Measurements from ENCODE around the gene IL3RA.
"Not testable (repeated sequence)": the region's sequence is repeated elsewhere in the genome, so short reads cannot be mapped to it uniquely, and the experiment has no call there.

The IL3RA gene

GRCh38 chrX:1313788-1314187 is 22.8 kb upstream of the IL3RA start:
- Mint-ChIP-seq H3K27ac (no peak overlapping the region), H3K9me3 (peaks cover 8% of the 10 kb centered on the region), H3K36me3 (peaks cover 1% of the 10 kb centered on the region), H3K27me3 (peaks cover 7% of the 10 kb centered on the region), H3K4me3 (no peak overlapping the region), H3K4me1 (no peaks in the 10 kb centered on the region)
- ATAC-seq (ENCODE audit: low read depth) (no peak), DNase-seq (ENCODE audit: low spot score in 2 of 2) (no peak)

GRCh38 chrX:1316527-1316926 is 20.1 kb upstream of the IL3RA start:
- Mint-ChIP-seq H3K27me3 (peaks cover 8% of the 10 kb centered on the region), H3K36me3 (peaks cover 1% of the 10 kb centered on the region), H3K9me3 (peaks cover 8% of the 10 kb centered on the region), H3K4me1 (no peaks in the 10 kb centered on the region), H3K27ac (no peak overlapping the region), H3K4me3 (no peak overlapping the region)
- ATAC-seq (ENCODE audit: low read depth): no peak
- DNase-seq (ENCODE audit: low spot score in 2 of 2): no peak

GRCh38 chrX:1321674-1322073 is 14.9 kb upstream of the IL3RA start:
- Mint-ChIP-seq H3K27ac (no peak overlapping the region), H3K4me1 (no peaks in the 10 kb centered on the region), H3K4me3 (no peak overlapping the region), H3K27me3 (peaks cover 12% of the 10 kb centered on the region), H3K36me3 (peaks cover 2% of the 10 kb centered on the region), H3K9me3 (peaks cover under 1% of the 10 kb centered on the region)
- DNase-seq (ENCODE audit: low spot score in 2 of 2) (no peak), ATAC-seq (ENCODE audit: low read depth) (no peak)

DNA sequence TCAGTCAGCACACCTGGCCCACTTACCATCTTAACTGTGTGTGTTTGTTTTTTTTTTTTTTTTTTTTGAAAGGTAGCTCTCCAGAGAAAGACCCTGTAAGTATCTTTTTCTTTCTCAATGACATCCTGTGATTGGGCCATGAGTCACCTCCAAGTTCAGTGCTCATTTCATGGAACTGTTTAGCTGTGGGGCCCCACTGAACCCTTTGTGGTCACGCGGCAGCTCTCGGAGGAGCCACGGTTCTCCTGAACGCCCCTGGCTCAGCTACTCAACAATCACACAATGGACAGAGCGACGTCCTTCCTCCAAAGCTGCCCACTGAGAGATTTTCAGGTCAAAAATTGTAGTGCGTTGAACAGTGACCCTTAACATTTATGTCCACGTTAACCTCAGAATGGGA is 14.2 kb upstream of the IL3RA start:
- DNase-seq (ENCODE audit: low spot score in 2 of 2): no peak
- peaks cover 12% of the 10 kb centered on the region for H3K27me3 Mint-ChIP-seq
- no peak for ATAC-seq (ENCODE audit: low read depth)
- no peak overlapping the region for H3K4me3 Mint-ChIP-seq
- H3K9me3 Mint-ChIP-seq: no peaks in the 10 kb centered on the region
- peaks cover 2% of the 10 kb centered on the region for H3K36me3 Mint-ChIP-seq
- no peaks in the 10 kb centered on the region for H3K4me1 Mint-ChIP-seq
- H3K27ac Mint-ChIP-seq: no peak overlapping the region

GRCh38 chrX:1323315-1323714 is 13.3 kb upstream of the IL3RA start:
- Mint-ChIP-seq H3K27ac (no peak overlapping the region), H3K36me3 (peaks cover 2% of the 10 kb centered on the region), H3K9me3 (no peaks in the 10 kb centered on the region), H3K4me1 (no peaks in the 10 kb centered on the region), H3K4me3 (no peak overlapping the region), H3K27me3 (peaks cover 12% of the 10 kb centered on the region)
- ATAC-seq (ENCODE audit: low read depth) (peak; percentile 79), DNase-seq (ENCODE audit: low spot score in 2 of 2) (peak in 1 of 2 donors; percentile 36)

DNA sequence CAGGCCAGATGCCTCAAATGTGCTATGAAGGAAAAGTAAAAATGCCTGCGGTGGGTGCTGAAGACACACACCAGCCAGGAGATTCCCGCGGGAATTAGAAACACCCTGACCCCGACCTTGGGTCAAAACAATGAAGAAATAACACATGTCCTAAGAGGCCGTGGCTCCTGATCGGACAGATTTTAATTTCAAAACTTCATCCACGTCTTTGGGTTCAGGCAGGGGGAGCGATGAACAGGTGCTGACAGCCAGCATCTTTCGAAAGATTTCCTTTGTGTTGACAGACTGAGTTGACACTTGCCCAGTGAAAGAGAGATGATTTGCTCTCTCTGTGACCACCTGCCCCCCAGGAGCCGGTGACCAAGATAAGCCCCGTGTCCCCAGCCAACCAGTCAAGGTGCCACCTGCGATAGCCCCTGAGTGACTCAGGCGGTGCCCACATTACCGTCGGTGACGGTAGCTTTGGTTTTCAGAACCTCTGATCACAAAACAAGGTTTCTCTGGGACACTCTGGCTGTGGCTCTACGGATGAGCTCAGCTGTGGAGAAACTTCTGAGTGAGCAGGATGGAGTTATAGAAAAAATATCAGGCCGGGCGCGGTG is 11.0 kb upstream of the IL3RA start:
- Mint-ChIP-seq H3K4me3 (no peak overlapping the region), H3K9me3 (no peaks in the 10 kb centered on the region), H3K4me1 (peaks cover 3% of the 10 kb centered on the region), H3K36me3 (peaks cover 2% of the 10 kb centered on the region), H3K27me3 (peaks cover 18% of the 10 kb centered on the region), H3K27ac (no peak overlapping the region)
- no peak for ATAC-seq (ENCODE audit: low read depth)
- DNase-seq (ENCODE audit: low spot score in 2 of 2): no peak

GRCh38 chrX:1327651-1328304 is 8.8 kb upstream of the IL3RA start:
- H3K27me3 Mint-ChIP-seq: peaks cover 19% of the 10 kb centered on the region
- H3K4me1 Mint-ChIP-seq: peaks cover 4% of the 10 kb centered on the region
- peaks cover 3% of the 10 kb centered on the region for H3K9me3 Mint-ChIP-seq
- peak overlapping the region; percentile 32 for H3K4me3 Mint-ChIP-seq
- ATAC-seq (ENCODE audit: low read depth): peak; percentile 37
- H3K36me3 Mint-ChIP-seq: peaks cover 2% of the 10 kb centered on the region
- no peak overlapping the region for H3K27ac Mint-ChIP-seq
- DNase-seq (ENCODE audit: low spot score in 2 of 2): no peak

DNA sequence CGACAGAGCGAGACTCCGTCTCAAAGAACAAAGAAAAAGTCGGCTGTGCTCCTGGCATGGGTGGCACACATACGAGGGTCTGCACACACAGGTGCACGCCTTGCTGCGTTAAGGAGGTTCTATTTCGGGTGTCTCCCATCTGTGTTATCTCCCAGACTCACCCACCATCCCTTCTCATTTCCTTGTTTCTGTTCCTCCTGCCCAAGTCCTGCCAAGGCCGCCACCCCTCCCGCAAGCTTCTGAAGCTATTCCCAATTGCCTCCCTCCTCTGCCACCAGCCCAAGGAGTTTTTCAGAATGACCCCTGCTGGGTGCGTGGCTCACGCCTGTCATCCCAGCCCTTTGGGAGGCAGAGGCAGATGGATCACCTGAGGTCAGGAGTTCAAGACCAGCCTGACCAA is 6.0 kb upstream of the IL3RA start:
- H3K4me1 Mint-ChIP-seq: peaks cover 4% of the 10 kb centered on the region
- H3K4me3 Mint-ChIP-seq: no peak overlapping the region
- H3K27me3 Mint-ChIP-seq: peaks cover 12% of the 10 kb centered on the region
- H3K27ac Mint-ChIP-seq: no peak overlapping the region
- no peaks in the 10 kb centered on the region for H3K36me3 Mint-ChIP-seq
- DNase-seq (ENCODE audit: low spot score in 2 of 2): no peak
- H3K9me3 Mint-ChIP-seq: peaks cover 3% of the 10 kb centered on the region
- ATAC-seq (ENCODE audit: low read depth): no peak

GRCh38 chrX:1332433-1332832 is 4.2 kb upstream of the IL3RA start:
- H3K27ac Mint-ChIP-seq; H3K9me3 Mint-ChIP-seq; DNase-seq (ENCODE audit: low spot score in 2 of 2); H3K36me3 Mint-ChIP-seq; ATAC-seq (ENCODE audit: low read depth); H3K4me3 Mint-ChIP-seq: not testable (repeated sequence)
- H3K4me1 Mint-ChIP-seq: peaks cover 10% of the 10 kb centered on the region
- H3K27me3 Mint-ChIP-seq: peaks cover 12% of the 10 kb centered on the region

DNA sequence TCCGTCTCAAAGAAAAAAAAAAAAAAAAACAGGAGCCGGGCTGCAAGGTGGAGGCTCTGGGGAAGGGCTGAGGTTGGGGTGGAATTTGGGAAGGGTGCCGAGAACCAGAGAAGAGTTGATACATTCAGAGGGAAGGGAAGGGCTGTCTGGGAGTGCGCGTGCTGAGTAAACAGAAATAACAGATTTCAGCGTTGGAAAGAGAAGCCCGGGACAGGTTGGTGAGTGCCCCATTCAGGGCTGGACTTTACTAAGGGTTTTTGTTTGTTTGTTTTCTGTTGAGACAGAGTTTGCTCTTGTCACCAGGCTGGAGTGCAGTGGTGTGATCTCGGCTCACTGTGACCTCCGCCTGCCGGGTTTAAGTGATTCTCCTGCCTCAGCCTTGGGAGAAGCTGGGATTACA is 1.7 kb upstream of the IL3RA start:
- H3K4me1 Mint-ChIP-seq: peaks cover 10% of the 10 kb centered on the region
- H3K36me3 Mint-ChIP-seq: no peaks in the 10 kb centered on the region
- ATAC-seq (ENCODE audit: low read depth): no peak
- peaks cover 7% of the 10 kb centered on the region for H3K27me3 Mint-ChIP-seq
- DNase-seq (ENCODE audit: low spot score in 2 of 2): no peak
- H3K27ac Mint-ChIP-seq: no peak overlapping the region
- H3K4me3 Mint-ChIP-seq: no peak overlapping the region
- peaks cover 3% of the 10 kb centered on the region for H3K9me3 Mint-ChIP-seq

- peaks cover 2% of the 10 kb centered on the region for H3K36me3 Mint-ChIP-seq
- peaks cover 3% of the 10 kb centered on the region for H3K9me3 Mint-ChIP-seq
- peaks cover 6% of the 10 kb centered on the region for H3K4me1 Mint-ChIP-seq
- no peak overlapping the region for H3K27ac Mint-ChIP-seq
- DNase-seq (ENCODE audit: low spot score in 2 of 2) (no peak), ATAC-seq (ENCODE audit: low read depth) (peak; percentile 27)
- peak overlapping the region; percentile 72 for H3K4me3 Mint-ChIP-seq
- H3K27me3 Mint-ChIP-seq: peaks cover 8% of the 10 kb centered on the region
Measured at GRCh38 chrX:1336948-1337779, 579 bp downstream of the IL3RA start.

DNA sequence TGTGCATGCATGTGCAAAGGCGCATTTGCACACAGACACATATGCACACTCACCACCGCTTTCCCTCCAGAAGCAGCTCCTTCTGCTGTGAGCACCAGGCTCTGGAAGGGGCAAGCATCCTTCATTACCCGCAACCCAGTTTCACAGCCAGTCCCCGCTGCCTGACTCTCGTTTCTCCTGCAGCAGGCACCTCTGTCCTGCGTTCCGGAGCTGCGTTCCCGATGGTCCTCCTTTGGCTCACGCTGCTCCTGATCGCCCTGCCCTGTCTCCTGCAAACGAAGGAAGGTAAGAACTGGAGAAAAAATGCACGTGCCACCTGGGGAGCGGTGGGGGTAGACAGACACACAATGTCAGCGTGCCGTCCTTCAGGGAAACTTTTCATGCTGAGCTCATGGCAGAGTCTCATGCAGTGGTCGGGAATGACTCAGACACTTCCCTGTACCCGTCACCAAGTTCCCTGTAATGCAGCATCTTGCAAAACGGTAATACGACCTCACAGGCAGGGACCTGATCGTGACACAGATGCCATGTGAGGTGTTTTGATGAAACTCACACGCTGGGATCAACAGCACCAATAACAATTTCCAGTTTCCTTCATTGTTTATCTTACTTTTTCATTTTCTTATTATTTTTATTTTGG is 5.1 kb downstream of the IL3RA start:
- Mint-ChIP-seq H3K4me1 (peaks cover 5% of the 10 kb centered on the region), H3K36me3 (peaks cover 2% of the 10 kb centered on the region), H3K4me3 (no peak overlapping the region), H3K27me3 (peaks cover 4% of the 10 kb centered on the region), H3K9me3 (no peaks in the 10 kb centered on the region), H3K27ac (no peak overlapping the region)
- ATAC-seq (ENCODE audit: low read depth) (no peak), DNase-seq (ENCODE audit: low spot score in 2 of 2) (no peak)

- not testable (repeated sequence) for H3K4me3 Mint-ChIP-seq; H3K27ac Mint-ChIP-seq; ATAC-seq (ENCODE audit: low read depth); H3K36me3 Mint-ChIP-seq; H3K9me3 Mint-ChIP-seq; H3K27me3 Mint-ChIP-seq; H3K4me1 Mint-ChIP-seq; DNase-seq (ENCODE audit: low spot score in 2 of 2)
Measured at GRCh38 chrX:1349606-1350005, 13.0 kb downstream of the IL3RA start.
